Stomach (tissue), 4 donors: ENCODE data around the gene DCP1A.

Experiments used
- POLR2A ChIP-seq, 4 donors: fragments of 450-650 bp; IDR thresholded peaks; one replicate each; pipeline ENCODE4 v1.6.1; 2016; ENCODE audit warnings: antibody characterized with exemption in 4 of 4, control low read depth in 2 of 4, mild to moderate bottlenecking in 1 of 4, moderate library complexity in 1 of 4
- POLR2AphosphoS5 ChIP-seq, 3 donors: sonication (generic); formaldehyde crosslinking; IDR thresholded peaks; one replicate each; pipeline ENCODE4 v1.6.1; 2016; ENCODE audit warnings: antibody characterized with exemption in 3 of 3
- TF ChIP-seq, protein P1 (sequence below), 7 experiments: fragments of 450-650 bp in 4 of 7; fragments of 200-600 bp in 3 of 7; sonication (generic) in 3 of 7; IDR thresholded peaks; one replicate each; pipeline ENCODE4 v1.5.1; 2016 to 2019; ENCODE audit warnings: antibody characterized with exemption in 7 of 7, control low read depth in 2 of 7, mild to moderate bottlenecking in 1 of 7

DNA sequence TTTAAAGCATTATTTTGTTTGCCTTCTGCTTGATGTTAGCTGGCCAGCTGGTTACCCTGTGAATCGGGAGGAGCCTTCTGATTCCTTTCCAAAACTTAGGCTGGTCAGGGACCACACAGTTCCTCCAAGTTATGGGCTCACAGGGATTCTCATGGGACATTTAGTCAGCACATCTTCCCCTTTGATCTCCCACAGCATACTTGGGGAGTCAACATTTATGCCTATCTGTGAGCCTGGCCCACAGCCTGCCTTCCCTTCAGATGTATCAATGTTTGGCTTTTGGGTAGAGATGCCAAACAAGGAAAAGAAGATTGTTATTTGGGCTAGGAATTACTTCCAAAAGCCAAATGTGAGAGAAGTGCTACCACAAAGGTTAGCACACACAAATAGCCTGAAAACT is 32.6 kb upstream of the DCP1A start:
- TF ChIP-seq, protein P1, sequence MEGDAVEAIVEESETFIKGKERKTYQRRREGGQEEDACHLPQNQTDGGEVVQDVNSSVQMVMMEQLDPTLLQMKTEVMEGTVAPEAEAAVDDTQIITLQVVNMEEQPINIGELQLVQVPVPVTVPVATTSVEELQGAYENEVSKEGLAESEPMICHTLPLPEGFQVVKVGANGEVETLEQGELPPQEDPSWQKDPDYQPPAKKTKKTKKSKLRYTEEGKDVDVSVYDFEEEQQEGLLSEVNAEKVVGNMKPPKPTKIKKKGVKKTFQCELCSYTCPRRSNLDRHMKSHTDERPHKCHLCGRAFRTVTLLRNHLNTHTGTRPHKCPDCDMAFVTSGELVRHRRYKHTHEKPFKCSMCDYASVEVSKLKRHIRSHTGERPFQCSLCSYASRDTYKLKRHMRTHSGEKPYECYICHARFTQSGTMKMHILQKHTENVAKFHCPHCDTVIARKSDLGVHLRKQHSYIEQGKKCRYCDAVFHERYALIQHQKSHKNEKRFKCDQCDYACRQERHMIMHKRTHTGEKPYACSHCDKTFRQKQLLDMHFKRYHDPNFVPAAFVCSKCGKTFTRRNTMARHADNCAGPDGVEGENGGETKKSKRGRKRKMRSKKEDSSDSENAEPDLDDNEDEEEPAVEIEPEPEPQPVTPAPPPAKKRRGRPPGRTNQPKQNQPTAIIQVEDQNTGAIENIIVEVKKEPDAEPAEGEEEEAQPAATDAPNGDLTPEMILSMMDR (IDR thresholded peaks at IDR 0.05) = no peak
- TF ChIP-seq POLR2A (IDR thresholded peaks at IDR 0.05) (no peak), POLR2AphosphoS5 (IDR thresholded peaks at IDR 0.05) (no peak)
